SK-MEL-5 (cell line): ENCODE data around the gene HPX. TPM values are rescaled to one million over a fixed set of nuclear protein-coding genes. Genes with fewer than 3 reads are reported as not detected.

ENCODE experiments used
- DNase-seq: peaks from one replicate; pipeline ENCODE4 v3.0.0-alpha.2; 2016; ENCODE audit warnings: low read depth, low spot score
- in situ Hi-C: cut with HindIII; loops from 2 replicates; pipeline ENCODE4 v1.10.0; 2016; ENCODE audit warnings: low sequenced_read_pairs, high pct_unique_total_duplicates, low pct_unique_long_range_greater_than_20kb
- total RNA-seq: library from RNA; depleted of rRNA; stranded (reverse); fragments of >200 nt; shearing (Covaris generic); gene quantifications from 2 replicates; pipeline ENCODE4 v1.2.3, GENCODE V29; 2014

HPX gene
- total RNA-seq, 1 experiment from 2014 or later: not detected

- peak; percentile 83 for DNase-seq
- in situ Hi-C loops: no loop called here
Measured at GRCh38 chr11:6473451-6474412, 32.9 kb upstream of the HPX start, which contains the start of gene TRIM3. Gene TRIM3, minus strand, starts transcription at chr11:6473941. Its CDS starts 8,246 bp downstream, at chr11:6465695.

- in situ Hi-C loops: no loop called here
- no peak for DNase-seq
Measured at GRCh38 chr11:6472934-6473333, 32.1 kb upstream of the HPX start.

- no peak for DNase-seq
- in situ Hi-C loops: no loop called here
Measured at GRCh38 chr11:6469599-6469998, 28.8 kb upstream of the HPX start.

- in situ Hi-C loops: no loop called here
- peak; percentile 70 for DNase-seq
Measured at GRCh38 chr11:6468712-6469495, 28.1 kb upstream of the HPX start.

GRCh38 chr11:6459099-6459450 lies 18.3 kb upstream of the HPX start:
- DNase-seq: no peak
- in situ Hi-C loops: no loop called here

- in situ Hi-C loops: no loop called here
- no peak for DNase-seq
Measured at GRCh38 chr11:6458352-6459098, 17.7 kb upstream of the HPX start.

- in situ Hi-C loops: no loop called here
- DNase-seq: no peak
Measured at GRCh38 chr11:6457581-6458320, 17.0 kb upstream of the HPX start.

GRCh38 chr11:6456361-6457073 lies 15.7 kb upstream of the HPX start:
- DNase-seq: no peak
- in situ Hi-C loops: no loop called here

- in situ Hi-C loops: no loop called here
- no peak for DNase-seq
Measured at GRCh38 chr11:6455070-6455469, 14.3 kb upstream of the HPX start.

GRCh38 chr11:6453152-6453551 lies 12.4 kb upstream of the HPX start:
- no peak for DNase-seq
- in situ Hi-C loops: no loop called here

- no peak for DNase-seq
- in situ Hi-C loops: no loop called here
Measured at GRCh38 chr11:6452219-6452618, 11.4 kb upstream of the HPX start.

- in situ Hi-C loops: no loop called here
- DNase-seq: no peak
Measured at GRCh38 chr11:6448574-6448973, 7.8 kb upstream of the HPX start.

GRCh38 chr11:6443269-6444003 lies 2.6 kb upstream of the HPX start:
- in situ Hi-C loops: no loop called here
- DNase-seq: peak; percentile 70

GRCh38 chr11:6442441-6442840 lies 1.7 kb upstream of the HPX start:
- in situ Hi-C loops: no loop called here
- no peak for DNase-seq

- peak; percentile 85 for DNase-seq
- in situ Hi-C loops: no loop called here
Measured at GRCh38 chr11:6438979-6439571, 1.7 kb downstream of the HPX start.

GRCh38 chr11:6437993-6438392 lies 2.8 kb downstream of the HPX start:
- DNase-seq: peak; percentile 70
- in situ Hi-C loops: no loop called here
